MG63 (cell line): ENCODE measurements around the gene BICRA. TPM values are rescaled to one million over a fixed set of nuclear protein-coding genes. Genes with fewer than 3 reads are reported as not detected.

Experiments used
- DNase-seq: peaks from one replicate; pipeline ENCODE4 v3.0.0-alpha.2; 2020
- H3K27me3 ChIP-seq: fragments of 250-450 bp; sonication (Bioruptor Pico); 2 replicates; pipeline ENCODE4 v1.5.1; 2020; ENCODE audit warnings: mild to moderate bottlenecking, moderate library complexity
- H3K36me3 ChIP-seq: fragments of 250-450 bp; sonication (Bioruptor Pico); 2 replicates; pipeline ENCODE4 v1.5.1; 2020; ENCODE audit warnings: mild to moderate bottlenecking, moderate library complexity
- H3K4me3 ChIP-seq: fragments of 250-450 bp; sonication (Bioruptor Pico); 2 replicates; pipeline ENCODE4 v1.5.1; 2020; ENCODE audit warnings: mild to moderate bottlenecking, moderate library complexity
- H3K9me3 ChIP-seq: fragments of 250-450 bp; sonication (Bioruptor Pico); 2 replicates; pipeline ENCODE4 v1.5.1; 2020; ENCODE audit warnings: mild to moderate bottlenecking, moderate library complexity
- total RNA-seq: library from RNA; depleted of rRNA; stranded (reverse); fragments of >200 nt; shearing (Covaris generic); gene quantifications from 2 replicates; pipeline ENCODE4 v1.2.3, GENCODE V29; 2014; ENCODE audit warnings: low replicate concordance

The BICRA gene
- total RNA-seq, 1 experiment from 2014 or later = 0.10 TPM

- H3K27me3 ChIP-seq = no peaks in the 10 kb centered on the region
- H3K4me3 ChIP-seq = no peak overlapping the region
- H3K36me3 ChIP-seq = peaks cover 28% of the 10 kb centered on the region
- DNase-seq = no peak
- peaks cover 2% of the 10 kb centered on the region; the same call in 1 of the 2 replicates for H3K9me3 ChIP-seq
Measured at GRCh38 chr19:47644199-47644598, 35.3 kb downstream of the BICRA start.

- no peaks in the 10 kb centered on the region for H3K27me3 ChIP-seq
- peaks cover 2% of the 10 kb centered on the region; the same call in 1 of the 2 replicates for H3K9me3 ChIP-seq
- DNase-seq = no peak
- H3K4me3 ChIP-seq = no peak overlapping the region
- peaks cover 28% of the 10 kb centered on the region for H3K36me3 ChIP-seq
Measured at GRCh38 chr19:47644743-47645482, 36.0 kb downstream of the BICRA start.

GRCh38 chr19:47646924-47647323 is 38.0 kb downstream of the BICRA start:
- Histone ChIP-seq H3K4me3 (no peak overlapping the region), H3K9me3 (no peaks in the 10 kb centered on the region), H3K36me3 (peaks cover 33% of the 10 kb centered on the region), H3K27me3 (no peaks in the 10 kb centered on the region)
- no peak for DNase-seq

DNA sequence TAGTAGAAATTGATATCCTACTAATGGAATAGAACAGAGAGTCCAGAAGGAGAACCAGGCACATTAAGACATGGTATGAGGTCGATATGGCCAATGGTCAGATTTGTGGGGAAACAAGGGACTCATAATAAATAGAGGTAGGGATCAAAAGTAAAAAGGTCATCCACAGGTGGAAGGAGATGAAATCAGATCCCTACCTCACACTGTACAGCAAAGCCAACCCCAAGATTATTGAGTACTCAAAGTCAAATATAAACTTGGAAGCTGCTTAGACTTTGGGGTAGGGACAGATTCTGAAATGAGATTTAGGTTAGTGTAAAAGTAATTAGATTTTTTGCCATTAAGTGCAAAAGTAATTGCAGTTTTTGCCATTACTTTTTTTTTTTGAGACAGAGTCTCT is 40.7 kb downstream of the BICRA start:
- DNase-seq = no peak
- Histone ChIP-seq H3K4me3 (no peak overlapping the region), H3K27me3 (no peaks in the 10 kb centered on the region), H3K9me3 (no peaks in the 10 kb centered on the region), H3K36me3 (peaks cover 31% of the 10 kb centered on the region)

GRCh38 chr19:47650700-47651099 is 41.8 kb downstream of the BICRA start:
- H3K27me3 ChIP-seq = no peaks in the 10 kb centered on the region
- H3K9me3 ChIP-seq = no peaks in the 10 kb centered on the region
- no peak for DNase-seq

GRCh38 chr19:47651132-47651531 is 42.2 kb downstream of the BICRA start:
- no peak for DNase-seq
- Histone ChIP-seq H3K27me3 (no peaks in the 10 kb centered on the region), H3K9me3 (no peaks in the 10 kb centered on the region), H3K4me3 (no peak overlapping the region), H3K36me3 (peaks cover 19% of the 10 kb centered on the region)

More at GRCh38 chr19:47650700-47651099, 41.8 kb downstream of the BICRA start:
- H3K36me3 ChIP-seq = peaks cover 20% of the 10 kb centered on the region
- no peak overlapping the region for H3K4me3 ChIP-seq

- Histone ChIP-seq H3K27me3 (no peaks in the 10 kb centered on the region), H3K36me3 (peaks cover 14% of the 10 kb centered on the region), H3K9me3 (no peaks in the 10 kb centered on the region), H3K4me3 (no peak overlapping the region)
- DNase-seq = no peak
Measured at GRCh38 chr19:47651691-47652090, 42.8 kb downstream of the BICRA start.

GRCh38 chr19:47652285-47652684 is 43.4 kb downstream of the BICRA start:
- H3K36me3 ChIP-seq = peaks cover 11% of the 10 kb centered on the region
- no peak overlapping the region for H3K4me3 ChIP-seq
- DNase-seq = no peak
- no peaks in the 10 kb centered on the region for H3K9me3 ChIP-seq
- H3K27me3 ChIP-seq = no peaks in the 10 kb centered on the region

- Histone ChIP-seq H3K4me3 (no peak overlapping the region), H3K36me3 (peaks cover 11% of the 10 kb centered on the region), H3K9me3 (no peaks in the 10 kb centered on the region), H3K27me3 (no peaks in the 10 kb centered on the region)
- no peak for DNase-seq
Measured at GRCh38 chr19:47653856-47654255, 44.9 kb downstream of the BICRA start.

GRCh38 chr19:47657719-47658118 is 48.8 kb downstream of the BICRA start:
- Histone ChIP-seq H3K27me3 (no peaks in the 10 kb centered on the region), H3K9me3 (no peaks in the 10 kb centered on the region), H3K36me3 (peaks cover 17% of the 10 kb centered on the region), H3K4me3 (no peak overlapping the region)
- DNase-seq = no peak

DNA sequence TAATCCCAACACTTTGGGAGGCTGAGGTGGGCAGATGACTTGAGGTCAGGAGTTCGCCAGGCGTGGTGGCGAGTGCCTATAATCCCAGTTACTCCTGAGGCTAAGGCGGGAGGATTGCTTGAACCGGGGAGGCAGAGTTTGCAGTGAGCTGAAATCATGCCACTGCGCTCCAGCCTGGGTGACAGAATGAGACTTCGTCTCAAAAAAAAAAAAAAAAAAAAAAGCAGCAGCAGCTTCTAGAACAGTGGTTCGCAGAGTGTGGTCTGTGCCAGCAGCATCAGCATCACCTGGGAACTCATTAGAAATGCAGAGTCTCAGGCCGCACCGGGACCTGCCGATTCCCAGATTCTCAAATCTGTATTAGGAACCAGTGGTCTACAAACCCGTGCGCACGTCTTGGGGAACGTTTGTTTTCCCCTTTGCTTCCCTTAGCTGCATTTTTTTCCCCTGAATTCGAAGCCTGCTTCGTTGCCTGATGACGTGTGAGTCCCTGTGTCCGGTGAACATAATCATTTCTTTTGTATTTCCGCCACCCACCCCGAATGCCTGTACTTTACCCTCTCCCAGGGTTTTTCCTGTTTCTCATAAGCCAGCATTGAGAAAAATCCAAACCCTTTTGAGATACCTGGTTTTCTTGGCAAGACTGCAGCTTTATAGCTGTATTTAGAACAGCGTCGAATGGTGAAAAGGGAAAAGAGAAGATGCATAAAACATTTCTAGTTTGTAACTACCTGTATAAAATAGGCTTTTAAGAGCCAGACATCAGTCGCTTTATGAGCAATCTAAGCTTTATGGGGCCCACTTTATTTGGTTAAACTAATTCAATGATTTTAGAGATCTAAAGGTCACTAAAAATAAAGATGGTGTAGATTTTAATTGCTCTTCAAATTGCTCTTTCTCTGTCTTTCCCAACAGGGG is 49.8 kb downstream of the BICRA start:
- peaks cover 14% of the 10 kb centered on the region for H3K36me3 ChIP-seq
- no peaks in the 10 kb centered on the region for H3K9me3 ChIP-seq
- DNase-seq = no peak
- no peak overlapping the region for H3K4me3 ChIP-seq
- no peaks in the 10 kb centered on the region for H3K27me3 ChIP-seq

GRCh38 chr19:47660435-47660832 is 51.5 kb downstream of the BICRA start:
- DNase-seq = no peak
- Histone ChIP-seq H3K9me3 (no peaks in the 10 kb centered on the region), H3K4me3 (no peak overlapping the region), H3K27me3 (no peaks in the 10 kb centered on the region), H3K36me3 (peaks cover 14% of the 10 kb centered on the region)

- no peaks in the 10 kb centered on the region for H3K9me3 ChIP-seq
- no peaks in the 10 kb centered on the region for H3K27me3 ChIP-seq
- no peak overlapping the region for H3K4me3 ChIP-seq
- no peak for DNase-seq
- H3K36me3 ChIP-seq = peaks cover 16% of the 10 kb centered on the region
Measured at GRCh38 chr19:47661161-47661560, 52.2 kb downstream of the BICRA start.

DNA sequence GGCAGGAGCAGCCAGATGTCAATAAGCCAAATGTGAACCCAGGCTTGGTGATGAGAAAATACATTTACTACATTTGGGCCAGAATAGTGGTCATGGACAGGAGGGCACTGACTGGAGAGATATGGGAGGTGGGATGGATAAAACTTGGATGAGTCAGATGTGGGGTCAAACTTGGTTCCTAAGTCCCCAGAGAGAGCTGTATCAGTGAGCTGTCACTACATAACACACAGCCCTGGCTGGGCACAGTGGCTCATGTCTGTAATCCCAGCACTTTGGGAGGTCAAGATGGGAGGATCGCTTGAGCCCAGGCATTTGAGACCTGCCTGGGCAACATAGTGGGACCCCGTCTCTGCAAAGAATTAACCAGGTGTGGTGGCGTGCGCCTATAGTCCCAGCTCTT is 52.7 kb downstream of the BICRA start:
- Histone ChIP-seq H3K4me3 (no peak overlapping the region), H3K27me3 (no peaks in the 10 kb centered on the region), H3K9me3 (no peaks in the 10 kb centered on the region), H3K36me3 (peaks cover 16% of the 10 kb centered on the region)
- no peak for DNase-seq

GRCh38 chr19:47663435-47663910 is 54.5 kb downstream of the BICRA start:
- Histone ChIP-seq H3K36me3 (peaks cover 18% of the 10 kb centered on the region), H3K4me3 (no peak overlapping the region), H3K27me3 (no peaks in the 10 kb centered on the region), H3K9me3 (no peaks in the 10 kb centered on the region)
- DNase-seq = no peak

GRCh38 chr19:47663911-47664771 is 55.2 kb downstream of the BICRA start:
- Histone ChIP-seq H3K27me3 (no peaks in the 10 kb centered on the region), H3K36me3 (peaks cover 18% of the 10 kb centered on the region), H3K4me3 (no peak overlapping the region), H3K9me3 (no peaks in the 10 kb centered on the region)
- peak; percentile 85 for DNase-seq
